ENCODE measurements around the gene GRM8. TPM values are rescaled to one million over a fixed set of nuclear protein-coding genes. Genes with fewer than 3 reads are reported as not detected.
"Not testable (repeated sequence)": the region's sequence is repeated elsewhere in the genome, so short reads cannot be mapped to it uniquely, and the experiment has no call there.

Gene GRM8
- total RNA-seq, 1 experiment from 2014 or later, result 0.27 TPM

DNA sequence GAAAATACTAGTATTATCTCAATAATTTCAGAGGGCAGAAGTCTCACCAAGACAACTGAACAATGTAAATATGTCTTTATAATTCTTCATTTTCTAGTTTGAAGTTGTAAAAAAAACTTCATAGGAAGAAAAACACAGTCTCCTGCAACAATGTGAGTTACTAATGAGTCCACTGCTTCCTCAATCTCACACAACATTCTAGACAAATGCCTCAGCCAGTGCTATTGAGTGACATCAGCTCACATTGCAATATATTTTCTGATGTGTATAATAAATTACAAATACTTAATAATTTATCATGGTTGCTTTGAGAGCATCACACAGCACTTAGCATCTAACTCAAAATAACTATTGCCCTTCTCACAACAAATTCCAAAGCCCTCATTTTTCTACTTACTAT lies 321.2 kb downstream of the GRM8 start:
- DNase-seq (ENCODE audit: low read depth), result no peak

DNA sequence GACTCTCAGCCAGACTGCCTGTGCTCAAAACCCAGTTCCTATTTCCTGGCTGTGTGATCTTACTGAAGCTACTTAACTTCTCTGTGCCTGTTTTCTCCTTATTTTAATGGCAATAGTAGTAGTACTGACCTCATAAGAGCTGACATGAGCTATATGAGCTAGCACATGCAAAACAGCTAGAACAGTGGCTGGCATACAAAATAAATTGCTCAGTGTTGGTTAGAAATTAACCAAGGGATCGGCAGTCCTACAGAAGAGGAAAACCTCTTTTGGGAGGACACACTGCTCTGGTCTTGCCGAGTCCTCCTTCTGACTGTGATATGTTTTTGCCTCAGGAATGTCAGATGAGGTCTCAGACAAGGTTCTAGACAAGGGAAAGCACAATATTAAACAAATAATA lies 322.6 kb downstream of the GRM8 start:
- no peak for DNase-seq (ENCODE audit: low read depth)

DNA sequence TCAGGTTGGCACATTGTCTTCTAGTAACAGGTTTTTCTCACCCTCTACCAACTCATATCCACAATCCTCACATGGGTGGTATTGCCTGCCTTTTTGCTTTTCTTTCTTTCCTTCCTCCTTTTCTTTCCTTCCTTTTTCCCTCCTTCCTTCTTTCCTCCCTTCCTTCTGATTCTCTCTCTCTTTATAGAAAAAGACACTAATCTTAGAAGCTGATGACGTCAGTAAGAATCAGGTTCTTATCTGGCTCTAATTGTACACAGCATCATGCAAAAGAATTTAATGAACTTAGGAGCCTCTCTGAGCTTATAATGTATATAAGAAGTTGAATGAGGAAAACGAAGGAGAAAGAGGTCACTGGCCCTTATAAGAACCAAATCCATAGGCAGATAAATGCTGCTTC lies 328.3 kb downstream of the GRM8 start:
- no peak for DNase-seq (ENCODE audit: low read depth)

DNA sequence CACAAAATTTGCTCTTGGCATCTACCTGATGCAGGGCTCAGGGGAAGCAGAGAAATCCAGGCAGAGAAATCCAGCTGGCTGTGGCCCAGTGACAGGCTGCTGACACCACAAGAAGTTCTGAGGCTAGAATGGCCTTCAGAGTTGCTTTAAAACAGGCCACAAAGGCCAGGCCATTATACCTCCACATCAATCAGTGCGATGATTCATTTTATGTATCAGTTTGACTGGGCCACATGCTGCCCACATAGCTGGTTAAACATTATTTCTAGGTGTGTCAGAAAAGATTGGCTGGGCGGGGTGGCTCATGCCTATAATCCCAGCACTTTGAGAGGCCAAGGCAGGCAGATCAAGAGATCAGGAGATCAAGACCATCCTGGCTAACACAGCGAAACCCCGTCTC lies 341.1 kb downstream of the GRM8 start:
- DNase-seq (ENCODE audit: low read depth), result peak; percentile 10

DNA sequence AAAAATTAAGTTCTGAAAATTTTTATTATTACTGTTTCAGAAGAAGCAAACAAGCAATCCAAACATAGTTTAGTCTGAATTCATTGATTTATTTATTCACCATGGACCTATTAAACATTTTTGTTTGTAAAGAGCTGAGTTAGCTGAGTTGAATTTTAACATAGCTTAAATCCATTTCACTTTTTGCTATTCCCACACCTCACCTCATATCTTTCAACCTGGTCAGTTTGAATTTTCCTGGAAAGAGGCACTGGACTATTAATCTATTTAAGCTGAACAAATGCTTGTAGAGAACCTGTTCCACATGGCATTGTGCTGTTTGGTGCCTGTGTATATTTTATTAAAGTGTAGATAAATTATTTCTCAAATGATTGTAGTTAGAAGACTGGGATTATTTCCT lies 344.2 kb downstream of the GRM8 start:
- not testable (repeated sequence) for DNase-seq (ENCODE audit: low read depth)

DNA sequence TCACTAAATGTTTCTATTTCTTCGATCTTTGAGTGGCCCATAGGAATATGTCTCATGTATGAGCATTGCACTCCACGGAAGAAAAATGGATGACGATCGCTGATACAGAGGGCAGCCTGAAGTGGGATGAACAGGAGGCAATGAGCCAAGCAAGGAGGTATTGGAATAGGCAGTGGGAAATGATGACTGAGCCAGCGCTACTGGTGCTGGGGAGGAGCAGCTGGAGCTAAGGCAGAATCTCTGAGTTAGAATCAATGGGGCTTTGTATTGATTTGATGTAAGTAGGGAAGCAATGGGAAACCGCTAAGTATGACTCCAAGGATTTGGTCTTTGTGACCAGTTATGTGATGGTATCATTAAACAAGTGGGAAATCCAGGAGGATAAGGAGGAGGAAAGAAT lies 345.1 kb downstream of the GRM8 start:
- DNase-seq (ENCODE audit: low read depth), result not testable (repeated sequence)

DNA sequence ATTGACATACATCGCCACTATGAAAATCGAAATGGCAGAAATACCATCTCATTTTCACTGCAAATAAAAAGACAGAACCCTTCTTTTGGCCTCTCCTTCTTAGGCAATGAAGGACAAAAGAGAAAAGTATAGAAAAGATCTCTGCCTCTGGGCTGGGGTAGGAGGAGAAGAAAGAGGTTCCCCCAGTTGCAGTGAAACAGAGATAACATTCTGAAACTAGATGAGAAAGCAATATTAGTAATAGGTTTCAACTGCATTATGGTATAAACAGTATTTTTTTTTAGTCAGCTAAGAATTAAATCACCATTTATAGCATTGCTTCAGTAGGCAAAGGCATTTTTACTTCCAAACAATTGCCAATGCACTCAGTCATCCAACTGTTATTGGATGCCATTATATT lies 347.5 kb downstream of the GRM8 start:
- not testable (repeated sequence) for DNase-seq (ENCODE audit: low read depth)

DNA sequence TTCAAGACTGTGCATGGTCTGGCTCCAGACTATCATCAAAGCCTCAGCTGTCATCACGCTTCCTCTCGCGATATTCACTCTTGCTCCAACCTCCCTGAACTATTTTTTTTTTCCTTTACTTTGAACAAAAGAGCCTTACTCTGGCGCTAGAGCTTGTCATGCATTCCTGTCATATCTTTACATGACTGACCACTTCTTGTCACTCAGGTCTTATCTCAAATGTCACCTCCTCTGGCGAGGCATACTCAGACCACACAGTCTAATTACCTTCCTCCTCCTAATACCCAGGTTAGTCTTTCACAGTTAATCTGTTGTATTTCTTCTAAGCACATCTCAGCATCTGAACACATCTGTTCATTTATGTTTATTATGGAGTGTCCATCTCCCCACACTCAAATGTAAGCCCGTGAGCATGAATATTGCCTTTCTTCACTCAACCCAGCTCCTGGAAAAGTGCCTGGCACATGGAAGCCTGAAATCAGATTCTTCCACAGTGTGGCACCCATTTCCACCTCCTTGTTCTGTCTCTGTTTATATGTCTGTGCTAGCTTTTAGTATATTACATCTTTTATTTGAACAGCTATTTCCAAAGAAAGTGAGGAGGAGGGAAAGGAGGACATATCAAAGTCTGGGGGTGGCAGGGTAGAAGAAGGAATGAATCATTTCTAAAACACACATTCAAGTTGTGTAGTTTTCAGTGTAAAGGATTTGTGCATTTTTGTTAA lies 351.5 kb downstream of the GRM8 start:
- not testable (repeated sequence) for DNase-seq (ENCODE audit: low read depth)

DNA sequence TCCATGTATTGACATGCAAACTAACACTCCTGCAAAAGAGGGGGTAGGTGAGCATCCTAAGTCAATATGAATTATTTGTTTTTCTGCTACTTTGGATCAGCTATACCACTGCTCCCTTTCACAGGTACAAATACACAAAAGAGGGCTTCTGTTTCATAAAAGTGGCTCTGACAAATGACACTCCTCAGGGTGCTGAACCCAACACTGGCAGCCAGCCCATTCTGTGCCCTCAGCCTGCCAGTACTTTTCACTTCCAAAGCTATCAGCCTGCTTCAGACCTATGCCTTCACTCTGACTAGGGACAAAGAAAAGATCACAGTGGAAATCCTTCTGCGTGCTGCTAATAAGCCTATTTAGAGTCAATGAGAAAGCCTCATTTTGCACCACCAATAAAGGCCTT lies 364.8 kb downstream of the GRM8 start:
- DNase-seq (ENCODE audit: low read depth), result not testable (repeated sequence)

DNA sequence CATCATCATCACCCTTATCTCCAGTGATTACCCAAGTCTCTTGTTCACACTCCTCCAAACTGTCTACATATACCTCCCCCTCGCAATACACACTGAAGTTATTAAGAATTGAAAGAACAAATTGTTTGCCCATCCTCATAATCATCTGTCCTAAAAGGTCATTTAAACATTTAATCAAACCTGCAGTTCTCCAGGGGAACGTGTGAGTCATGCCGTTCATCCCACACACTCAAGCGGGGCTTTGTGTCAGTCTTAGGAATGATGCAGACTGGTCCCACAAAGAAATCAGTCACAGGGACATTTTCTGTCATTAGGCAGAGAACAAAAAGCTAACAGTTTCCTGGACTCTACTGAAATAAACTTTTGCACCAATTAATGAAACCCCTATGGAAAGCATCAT lies 365.2 kb downstream of the GRM8 start:
- peak; percentile 10 for DNase-seq (ENCODE audit: low read depth)

DNA sequence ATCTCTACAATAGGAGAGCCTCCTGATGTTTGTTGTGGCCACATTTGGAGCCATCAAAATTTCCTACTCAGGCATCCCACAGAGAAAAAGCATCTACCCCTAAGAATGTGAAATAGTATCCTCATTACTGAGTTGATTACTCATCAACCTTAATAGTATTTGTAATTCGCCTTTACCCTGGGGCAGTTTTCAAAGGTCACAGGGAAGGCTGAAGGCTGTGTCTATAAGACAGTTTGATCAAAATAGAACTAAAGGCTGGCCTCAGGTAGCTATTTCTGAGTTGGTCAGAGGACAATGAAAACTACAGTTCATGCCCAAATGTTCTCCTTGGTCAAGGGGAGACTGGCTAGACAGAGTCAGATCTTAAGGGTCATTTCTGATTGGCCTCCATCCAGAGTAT lies 370.0 kb downstream of the GRM8 start:
- DNase-seq (ENCODE audit: low read depth), result not testable (repeated sequence)

DNA sequence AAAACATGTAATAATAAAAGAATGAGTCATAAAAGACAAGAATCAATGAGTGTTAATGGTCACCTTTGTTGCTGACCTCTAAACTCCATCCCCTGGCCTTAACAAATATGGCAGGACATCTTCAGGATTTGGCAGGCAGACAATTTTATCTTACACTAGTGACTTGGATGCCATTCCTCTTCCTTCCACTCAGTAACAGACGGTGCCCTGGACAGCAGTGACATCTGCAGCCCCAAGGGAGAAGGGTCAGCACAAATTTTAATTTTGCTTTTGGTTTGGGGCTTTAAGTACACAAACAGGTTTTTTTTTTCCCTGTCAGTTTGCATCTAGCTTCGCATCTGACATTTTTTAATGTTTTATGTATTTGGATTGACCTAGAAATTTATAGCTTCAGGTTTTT lies 370.8 kb downstream of the GRM8 start:
- not testable (repeated sequence) for DNase-seq (ENCODE audit: low read depth)

DNA sequence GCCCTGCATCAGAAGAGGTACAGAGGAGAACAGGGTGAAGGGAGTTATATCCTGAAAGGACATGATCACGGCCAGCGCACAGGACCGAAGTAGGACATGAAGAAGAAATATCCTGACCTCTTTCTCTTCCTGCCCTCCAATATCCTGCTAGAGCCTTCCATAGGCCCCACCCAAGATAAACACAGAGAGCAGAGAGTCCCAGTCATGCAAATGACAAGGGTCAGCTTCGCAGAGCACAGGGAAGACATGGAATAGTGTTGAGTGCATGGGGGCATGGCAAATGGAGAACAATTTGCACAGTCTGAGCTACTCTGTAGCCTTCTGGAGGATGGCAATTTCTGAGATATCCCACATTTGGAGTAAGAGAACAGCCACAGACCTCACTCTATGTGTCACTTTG lies 371.4 kb downstream of the GRM8 start:
- DNase-seq (ENCODE audit: low read depth), result no peak

DNA sequence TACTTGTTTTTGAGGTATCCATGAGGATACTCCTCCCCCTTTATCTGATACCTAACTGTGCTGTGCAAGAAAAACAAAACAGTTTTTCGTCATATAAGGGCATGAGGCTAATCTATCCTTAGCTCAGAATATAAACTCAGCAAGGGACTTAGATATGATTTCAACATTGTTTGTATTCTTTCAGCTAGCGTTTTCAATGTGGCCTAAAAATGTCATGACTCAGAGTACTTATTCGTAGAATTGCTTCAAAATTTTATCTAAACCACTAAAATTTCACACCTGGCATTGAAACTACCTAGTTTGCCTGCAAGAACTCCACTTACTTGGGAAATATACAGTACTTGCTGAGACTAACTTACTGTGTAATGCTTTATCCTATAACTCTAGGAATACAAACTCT lies 376.2 kb downstream of the GRM8 start:
- DNase-seq (ENCODE audit: low read depth), result not testable (repeated sequence)

DNA sequence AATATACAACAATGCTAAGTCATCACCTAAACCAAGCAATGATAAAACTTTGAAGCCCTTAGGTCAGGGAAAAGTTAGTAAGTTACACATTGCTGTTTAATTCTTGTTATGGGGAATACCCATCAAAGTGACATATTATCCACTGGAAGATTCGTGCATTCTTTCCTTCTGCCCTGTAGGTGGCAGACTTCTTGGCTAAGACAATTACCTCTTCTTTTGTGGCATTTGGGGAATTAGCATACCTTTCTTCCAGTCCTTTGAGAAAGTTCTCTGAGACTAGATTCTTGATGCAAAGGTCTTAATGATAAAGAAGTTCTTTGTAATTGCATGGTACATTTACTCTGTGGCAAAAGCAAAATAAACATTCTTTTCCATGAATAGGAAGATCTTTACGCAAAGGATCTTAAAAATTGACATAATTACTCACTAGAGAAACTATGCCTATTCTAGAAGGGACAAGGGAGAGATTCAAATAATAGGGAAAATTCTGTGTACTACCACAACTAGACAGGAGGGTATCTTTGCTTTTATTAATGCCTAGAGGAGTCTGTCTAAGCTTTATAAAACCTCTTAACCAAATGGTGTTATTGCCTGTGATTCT lies 395.9 kb downstream of the GRM8 start:
- DNase-seq (ENCODE audit: low read depth), result no peak

DNA sequence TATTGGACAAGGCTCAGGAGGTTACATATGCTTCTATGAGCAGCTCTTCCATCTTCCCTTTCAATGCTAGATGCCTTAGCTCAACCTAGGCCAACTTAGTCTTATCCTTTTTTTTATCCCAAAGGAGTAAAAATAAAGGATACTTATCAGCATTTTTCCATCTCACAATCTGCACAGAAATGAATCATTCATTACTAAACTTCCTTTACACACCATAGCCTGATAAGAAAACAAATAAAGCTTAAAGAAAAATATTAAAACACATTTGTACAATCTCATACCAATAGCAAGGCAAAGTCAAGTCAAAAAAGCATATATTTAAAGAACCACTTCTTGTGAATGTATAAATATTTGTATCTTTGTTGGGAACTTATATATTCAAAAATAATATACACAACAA lies 407.4 kb downstream of the GRM8 start:
- DNase-seq (ENCODE audit: low read depth), result no peak

DNA sequence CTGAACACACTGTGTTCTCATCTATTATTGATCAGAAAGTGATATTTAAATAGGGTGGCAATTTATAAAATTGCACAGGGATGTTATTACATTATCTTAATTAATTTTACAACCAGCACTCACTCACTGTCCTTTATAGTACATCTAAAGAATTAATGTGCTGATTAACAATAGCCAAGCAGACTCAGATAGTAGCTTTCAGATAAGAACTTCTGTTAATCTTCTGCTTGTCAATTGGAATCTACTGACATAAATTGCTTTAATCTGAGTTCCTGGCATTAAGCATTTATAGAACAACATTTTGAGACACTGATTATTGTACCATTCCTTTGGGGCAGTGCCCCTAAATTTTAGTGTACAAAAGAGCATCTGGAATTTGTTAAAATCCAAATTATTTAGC lies 408.9 kb downstream of the GRM8 start:
- DNase-seq (ENCODE audit: low read depth), result no peak

DNA sequence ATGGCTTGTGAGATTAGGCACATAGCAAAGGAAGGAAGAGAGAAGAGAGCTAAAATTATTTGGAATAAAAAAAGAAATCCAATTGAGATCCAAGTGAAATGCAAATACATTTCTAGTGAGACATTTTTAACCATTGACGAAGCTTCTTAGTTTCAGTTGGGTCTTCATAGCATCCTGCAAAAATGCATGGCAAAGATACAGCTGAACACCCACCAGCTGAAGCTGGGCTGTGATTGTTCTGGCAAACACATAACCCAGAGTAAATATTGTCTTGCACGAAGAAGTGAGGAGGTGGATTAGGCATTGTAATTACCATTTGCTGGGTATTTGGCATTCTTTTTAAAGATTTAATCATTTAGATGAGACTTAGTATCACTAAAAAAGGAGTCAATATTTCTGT lies 409.4 kb downstream of the GRM8 start:
- DNase-seq (ENCODE audit: low read depth), result no peak

DNA sequence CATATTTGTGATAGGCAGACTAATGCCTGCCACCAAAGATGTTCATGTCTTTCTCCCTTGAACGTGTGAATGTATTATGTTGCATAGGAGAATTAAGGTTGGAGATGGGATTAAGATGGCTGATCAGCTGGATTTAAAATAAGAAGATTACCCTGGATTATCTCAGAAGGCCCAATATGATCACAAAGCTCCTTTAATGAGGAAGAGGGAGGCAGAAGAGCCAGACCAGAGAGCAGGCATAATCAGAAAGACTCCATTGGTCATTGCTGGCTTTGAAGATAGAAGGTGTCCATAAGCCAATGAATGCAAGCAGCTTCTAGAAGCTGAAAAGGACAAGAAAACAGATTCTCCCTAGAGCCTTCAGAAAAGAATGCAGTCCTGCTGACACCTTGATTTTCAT lies 410.3 kb downstream of the GRM8 start:
- DNase-seq (ENCODE audit: low read depth), result no peak

DNA sequence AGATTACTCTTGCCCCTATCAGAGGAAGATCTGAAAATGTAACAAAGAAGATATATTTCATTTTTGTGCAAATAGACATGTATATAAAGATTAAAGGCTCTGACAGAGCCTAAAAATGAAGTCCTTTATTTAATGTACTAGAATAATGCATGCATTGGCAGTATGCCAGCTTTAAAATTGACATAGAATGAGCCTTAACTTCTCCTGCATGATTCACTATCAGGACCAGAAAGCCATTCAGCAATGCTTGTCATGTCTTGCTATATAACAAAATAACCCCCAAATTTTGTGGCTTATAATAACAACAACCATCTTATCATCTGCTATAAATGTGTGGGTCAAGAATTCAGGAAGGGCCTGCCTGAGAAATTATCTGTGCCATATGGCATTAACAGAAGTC lies 411.9 kb downstream of the GRM8 start:
- DNase-seq (ENCODE audit: low read depth), result no peak

DNA sequence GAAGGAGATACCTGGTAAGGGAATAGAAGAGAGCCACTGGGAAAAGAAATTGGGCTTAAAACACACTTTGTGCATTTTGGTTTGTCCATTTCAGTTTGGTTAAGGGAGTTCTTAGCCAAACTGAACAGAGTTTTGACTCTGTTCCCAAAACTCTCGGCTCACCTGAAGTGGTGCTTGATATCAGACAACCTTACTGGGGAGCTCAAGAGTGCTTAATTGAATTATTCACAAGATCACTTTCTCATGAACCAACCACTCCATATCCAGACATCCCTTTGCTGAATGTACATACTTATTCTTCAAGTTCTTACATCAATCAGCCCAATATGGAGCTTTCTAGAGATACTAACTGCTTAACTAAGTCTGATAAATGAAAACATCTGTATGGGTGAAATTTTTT lies 413.1 kb downstream of the GRM8 start:
- DNase-seq (ENCODE audit: low read depth), result no peak

DNA sequence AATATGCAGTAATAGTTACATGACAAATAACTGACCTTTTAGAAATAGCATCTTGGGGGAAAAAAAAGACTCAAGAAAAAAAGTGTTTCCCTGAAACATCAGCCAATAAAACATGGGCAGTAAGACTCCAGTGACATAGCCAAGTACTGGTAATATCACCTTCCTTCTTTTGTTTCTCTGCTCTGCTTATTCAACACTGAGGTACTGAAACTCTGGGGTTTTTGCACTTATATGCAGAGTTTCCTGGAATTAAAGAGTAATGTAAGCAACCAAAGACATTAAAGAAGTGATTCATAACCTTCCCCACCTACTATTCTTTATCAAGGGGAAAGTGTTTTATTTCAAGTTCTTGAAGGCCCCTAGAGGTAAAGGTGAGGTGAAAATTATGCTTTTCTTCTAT lies 414.5 kb downstream of the GRM8 start:
- no peak for DNase-seq (ENCODE audit: low read depth)

DNA sequence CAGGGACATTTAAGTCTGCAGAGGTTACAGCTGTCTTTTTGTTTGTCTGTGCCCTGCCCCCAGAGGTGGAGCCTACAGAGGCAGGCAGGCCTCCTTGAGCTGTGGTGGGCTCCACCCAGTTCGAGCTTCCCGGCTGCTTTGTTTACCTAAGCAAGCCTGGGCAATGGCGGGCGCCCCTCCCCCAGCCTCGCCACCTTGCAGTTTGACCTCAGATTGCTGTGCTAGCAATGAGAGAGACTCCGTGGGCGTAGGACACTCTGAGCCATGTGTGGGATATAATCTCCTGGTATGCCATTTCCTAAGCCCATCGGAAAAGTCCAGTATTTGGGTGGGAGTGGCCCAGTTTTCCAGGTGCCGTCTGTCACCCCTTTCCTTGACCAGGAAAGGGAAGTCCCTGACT lies 421.5 kb downstream of the GRM8 start:
- not testable (repeated sequence) for DNase-seq (ENCODE audit: low read depth)
